GM12878 (cell line): ENCODE data around the gene NEURL3. TPM values are rescaled to one million over a fixed set of nuclear protein-coding genes. Genes with fewer than 3 reads are reported as not detected.

Source experiments
- ATF3 ChIP-seq: IDR thresholded peaks from 2 replicates; pipeline ENCODE4 v1.6.1; 2011; ENCODE audit warnings: low read depth, mild to moderate bottlenecking, low read length, moderate library complexity, borderline replicate concordance; ENCODE audit errors: extremely low read depth
- BMI1 ChIP-seq: fragments of 450-650 bp; IDR thresholded peaks from 2 replicates; pipeline ENCODE4 v1.6.1; 2016; ENCODE audit warnings: mild to moderate bottlenecking, moderate library complexity, borderline replicate concordance
- BRCA1 ChIP-seq: IDR thresholded peaks from 2 replicates; pipeline ENCODE4 v1.6.1; 2011; ENCODE audit warnings: low read depth, low read length, improper control_type of control experiment
- CBFB ChIP-seq: IDR thresholded peaks from 2 replicates; pipeline ENCODE4 v1.6.1; 2016; ENCODE audit warnings: antibody characterized with exemption, low read depth
- CBX5 ChIP-seq: sonication (generic); IDR thresholded peaks from 2 replicates; pipeline ENCODE4 v1.6.1; 2016; ENCODE audit warnings: low read depth, moderate library complexity, mild to moderate bottlenecking, inconsistent platforms
- CREM ChIP-seq: IDR thresholded peaks from 2 replicates; pipeline ENCODE4 v1.6.1; 2014; ENCODE audit warnings: antibody characterized with exemption, low read depth
- EED ChIP-seq: sonication (generic); IDR thresholded peaks from 2 replicates; pipeline ENCODE4 v1.6.1; 2016; ENCODE audit warnings: antibody characterized with exemption, low read depth
- FOXM1 ChIP-seq: IDR thresholded peaks from 2 replicates; pipeline ENCODE4 v1.6.1; 2012; ENCODE audit warnings: low read depth, mild to moderate bottlenecking, inconsistent platforms, low read length, moderate library complexity
- HCFC1 ChIP-seq: fragments of 150-350 bp; IDR thresholded peaks from 2 replicates; pipeline ENCODE4 v1.6.1; 2014; ENCODE audit warnings: low read length
- KDM1A ChIP-seq: fragments of 200-600 bp; sonication (generic); IDR thresholded peaks from 2 replicates; pipeline ENCODE4 v1.6.1; 2016; ENCODE audit warnings: borderline replicate concordance
- LARP7 ChIP-seq: fragments of 450-650 bp; IDR thresholded peaks from 2 replicates; pipeline ENCODE4 v1.6.1; 2017; ENCODE audit warnings: mild to moderate bottlenecking
- MEF2B ChIP-seq: fragments of 450-650 bp; IDR thresholded peaks from 2 replicates; pipeline ENCODE4 v1.6.1; 2018; ENCODE audit warnings: mild to moderate bottlenecking, moderate library complexity; ENCODE audit not compliant: partially characterized antibody, poor library complexity, severe bottlenecking
- NFYB ChIP-seq: IDR thresholded peaks from 2 replicates; pipeline ENCODE4 v1.6.1; 2011; ENCODE audit warnings: low read depth, mild to moderate bottlenecking, low read length, improper control_type of control experiment, moderate library complexity; ENCODE audit not compliant: insufficient read depth
- RAD51 ChIP-seq: fragments of 450-650 bp; IDR thresholded peaks from 2 replicates; pipeline ENCODE4 v1.6.1; 2016; ENCODE audit warnings: moderate library complexity, mild to moderate bottlenecking, inconsistent platforms
- RELB ChIP-seq: fragments of 450-650 bp; IDR thresholded peaks from 2 replicates; pipeline ENCODE4 v1.6.1; 2017; ENCODE audit warnings: low read depth, mild to moderate bottlenecking, moderate library complexity
- RFX5 ChIP-seq: IDR thresholded peaks from 2 replicates; pipeline ENCODE4 v1.6.1; 2011; ENCODE audit warnings: low read depth, low read length, improper control_type of control experiment
- SIN3A ChIP-seq: IDR thresholded peaks from 2 replicates; pipeline ENCODE4 v1.6.1; 2012; ENCODE audit warnings: low read depth, low read length, improper control_type of control experiment
- SRF ChIP-seq, 2 experiments: IDR thresholded peaks; 2 replicates each; pipeline ENCODE4 v1.6.1; 2011; ENCODE audit warnings: low read depth in 2 of 2, low read length in 2 of 2, mild to moderate bottlenecking in 1 of 2, moderate library complexity in 1 of 2
- ZNF384 ChIP-seq: IDR thresholded peaks from 2 replicates; pipeline ENCODE4 v1.6.1; 2012; ENCODE audit warnings: low read depth, mild to moderate bottlenecking, low read length, improper control_type of control experiment, borderline replicate concordance
- ZNF687 ChIP-seq: fragments of 450-650 bp; IDR thresholded peaks from 2 replicates; pipeline ENCODE4 v1.6.1; 2017; ENCODE audit warnings: mild to moderate bottlenecking, moderate library complexity
- polyA plus RNA-seq, 11 experiments: library from polyadenylated mRNA; depleted of rRNA in 4 of 11; unstranded in 6 of 11; stranded (reverse) in 5 of 11; fragments of >200 nt; fragmentation: Nextera tagmentation in 4 of 11; fragmentation: Illumina TruSeq in 1 of 11; extraction: Ambion mirVana in 4 of 11; extraction: Trizol in 1 of 11; gene quantifications; 1 replicate in 1 of 11; 2 replicates in 10 of 11; pipeline versions ENCODE4 v1.2.1 to v1.2.3, GENCODE V29; 2011 to 2016; ENCODE audit warnings: inconsistent platforms in 2 of 11, missing spikeins in 2 of 11, low read depth in 1 of 11
- total RNA-seq, 4 experiments: library from RNA; depleted of rRNA in 3 of 4; stranded (reverse); fragments of >200 nt in 3 of 4; fragmentation: Illumina TruSeq in 1 of 4; extraction: Trizol in 1 of 4; gene quantifications; 2 replicates each; pipeline versions ENCODE4 v1.2.1 to v1.2.3, GENCODE V29; 2013 to 2021
- TF ChIP-seq, protein P1 (sequence below): fragments of 450-650 bp; IDR thresholded peaks from 2 replicates; pipeline ENCODE4 v1.6.1; 2014; ENCODE audit warnings: mild to moderate bottlenecking
- TF ChIP-seq, protein P2 (sequence below): IDR thresholded peaks from 2 replicates; pipeline ENCODE4 v1.6.1; 2012; ENCODE audit warnings: low read depth, low read length, improper control_type of control experiment
- TF ChIP-seq, protein P3 (sequence below): fragments of 450-650 bp; IDR thresholded peaks from 2 replicates; pipeline ENCODE4 v1.6.1; 2016; ENCODE audit warnings: mild to moderate bottlenecking

The NEURL3 gene
- total and polyA plus RNA-seq, 10 of the 15 experiments (the other 5 are each of a cell fraction or from before 2014, with no cell fraction given): 0.03 to 6.3 (median 0.47) TPM

GRCh38 chr2:96531872-96532505, 26.8 kb upstream of the NEURL3 start (continued):
- peak; percentile 60 for TF ChIP-seq MEF2B
- no peak for TF ChIP-seq SRF (IDR thresholded peaks at IDR 0.05; ENCODE audit: low read depth in 2 of 2, low read length in 2 of 2)
- no peak for TF ChIP-seq SIN3A
- no peak for TF ChIP-seq ATF3
- TF ChIP-seq RFX5: no peak
- peak; percentile 89 for TF ChIP-seq HCFC1
- TF ChIP-seq RAD51: no peak; the same call in none of the 2 replicates
- TF ChIP-seq LARP7: no peak
- peak; percentile 80 for TF ChIP-seq RELB
- TF ChIP-seq BRCA1: no peak
- TF ChIP-seq EED: peak; percentile 89
- peak; percentile 98 for TF ChIP-seq ZNF384
- no peak for TF ChIP-seq KDM1A
- peak; percentile 93 for TF ChIP-seq CREM
- TF ChIP-seq, protein P1, sequence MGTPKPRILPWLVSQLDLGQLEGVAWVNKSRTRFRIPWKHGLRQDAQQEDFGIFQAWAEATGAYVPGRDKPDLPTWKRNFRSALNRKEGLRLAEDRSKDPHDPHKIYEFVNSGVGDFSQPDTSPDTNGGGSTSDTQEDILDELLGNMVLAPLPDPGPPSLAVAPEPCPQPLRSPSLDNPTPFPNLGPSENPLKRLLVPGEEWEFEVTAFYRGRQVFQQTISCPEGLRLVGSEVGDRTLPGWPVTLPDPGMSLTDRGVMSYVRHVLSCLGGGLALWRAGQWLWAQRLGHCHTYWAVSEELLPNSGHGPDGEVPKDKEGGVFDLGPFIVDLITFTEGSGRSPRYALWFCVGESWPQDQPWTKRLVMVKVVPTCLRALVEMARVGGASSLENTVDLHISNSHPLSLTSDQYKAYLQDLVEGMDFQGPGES: no peak
- TF ChIP-seq CBX5: no peak
- TF ChIP-seq FOXM1: peak; percentile 66; the same call in 1 of the 2 replicates
- TF ChIP-seq CBFB: no peak
- TF ChIP-seq, protein P2, sequence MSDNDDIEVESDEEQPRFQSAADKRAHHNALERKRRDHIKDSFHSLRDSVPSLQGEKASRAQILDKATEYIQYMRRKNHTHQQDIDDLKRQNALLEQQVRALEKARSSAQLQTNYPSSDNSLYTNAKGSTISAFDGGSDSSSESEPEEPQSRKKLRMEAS: no peak
- TF ChIP-seq, protein P3, sequence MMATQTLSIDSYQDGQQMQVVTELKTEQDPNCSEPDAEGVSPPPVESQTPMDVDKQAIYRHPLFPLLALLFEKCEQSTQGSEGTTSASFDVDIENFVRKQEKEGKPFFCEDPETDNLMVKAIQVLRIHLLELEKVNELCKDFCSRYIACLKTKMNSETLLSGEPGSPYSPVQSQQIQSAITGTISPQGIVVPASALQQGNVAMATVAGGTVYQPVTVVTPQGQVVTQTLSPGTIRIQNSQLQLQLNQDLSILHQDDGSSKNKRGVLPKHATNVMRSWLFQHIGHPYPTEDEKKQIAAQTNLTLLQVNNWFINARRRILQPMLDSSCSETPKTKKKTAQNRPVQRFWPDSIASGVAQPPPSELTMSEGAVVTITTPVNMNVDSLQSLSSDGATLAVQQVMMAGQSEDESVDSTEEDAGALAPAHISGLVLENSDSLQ: peak; percentile 78; the same call in 1 of the 2 replicates
- TF ChIP-seq ZNF687: no peak; the same call in 1 of the 2 replicates
- no peak for TF ChIP-seq BMI1
- no peak for TF ChIP-seq NFYB
